Testis (tissue), 2 donors: ENCODE data around the gene LRRC32.

Experiments used
- POLR2A ChIP-seq: fragments of 450-650 bp; IDR thresholded peaks from one replicate; pipeline ENCODE4 v1.6.1; 2017; ENCODE audit warnings: antibody characterized with exemption, mild to moderate bottlenecking, moderate library complexity
- TF ChIP-seq, protein P1 (sequence below), 3 experiments: fragments of 450-650 bp in 2 of 3; fragments of 200-600 bp in 1 of 3; sonication (generic) in 1 of 3; IDR thresholded peaks; one replicate each; pipeline ENCODE4 v1.5.1; 2016 to 2019; ENCODE audit warnings: antibody characterized with exemption in 3 of 3, mild to moderate bottlenecking in 2 of 3, moderate library complexity in 1 of 3

GRCh38 chr11:76610871-76611475 lies 59.6 kb downstream of the LRRC32 start:
- TF ChIP-seq, protein P1, sequence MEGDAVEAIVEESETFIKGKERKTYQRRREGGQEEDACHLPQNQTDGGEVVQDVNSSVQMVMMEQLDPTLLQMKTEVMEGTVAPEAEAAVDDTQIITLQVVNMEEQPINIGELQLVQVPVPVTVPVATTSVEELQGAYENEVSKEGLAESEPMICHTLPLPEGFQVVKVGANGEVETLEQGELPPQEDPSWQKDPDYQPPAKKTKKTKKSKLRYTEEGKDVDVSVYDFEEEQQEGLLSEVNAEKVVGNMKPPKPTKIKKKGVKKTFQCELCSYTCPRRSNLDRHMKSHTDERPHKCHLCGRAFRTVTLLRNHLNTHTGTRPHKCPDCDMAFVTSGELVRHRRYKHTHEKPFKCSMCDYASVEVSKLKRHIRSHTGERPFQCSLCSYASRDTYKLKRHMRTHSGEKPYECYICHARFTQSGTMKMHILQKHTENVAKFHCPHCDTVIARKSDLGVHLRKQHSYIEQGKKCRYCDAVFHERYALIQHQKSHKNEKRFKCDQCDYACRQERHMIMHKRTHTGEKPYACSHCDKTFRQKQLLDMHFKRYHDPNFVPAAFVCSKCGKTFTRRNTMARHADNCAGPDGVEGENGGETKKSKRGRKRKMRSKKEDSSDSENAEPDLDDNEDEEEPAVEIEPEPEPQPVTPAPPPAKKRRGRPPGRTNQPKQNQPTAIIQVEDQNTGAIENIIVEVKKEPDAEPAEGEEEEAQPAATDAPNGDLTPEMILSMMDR (IDR thresholded peaks at IDR 0.05) = no peak
- TF ChIP-seq POLR2A = no peak
